Endometrial microvascular endothelial cells (primary cell): ENCODE data around the gene GPR135. TPM values are rescaled to one million over a fixed set of nuclear protein-coding genes. Genes with fewer than 3 reads are reported as not detected.

Source experiments
- in situ Hi-C: cut with HindIII; loops from 2 replicates; pipeline ENCODE4 v1.10.0; 2017; ENCODE audit warnings: low sequenced_read_pairs, low pct_unique_long_range_greater_than_20kb; ENCODE audit errors: inconsistent ontology term
- total RNA-seq: library from RNA; depleted of rRNA; stranded (reverse); fragments of >200 nt; gene quantifications from one replicate; pipeline ENCODE4 v1.2.3, GENCODE V29; 2015; ENCODE audit errors: inconsistent ontology term

GPR135 gene
- total RNA-seq, 1 donor from 2014 or later: 0.37 TPM

DNA sequence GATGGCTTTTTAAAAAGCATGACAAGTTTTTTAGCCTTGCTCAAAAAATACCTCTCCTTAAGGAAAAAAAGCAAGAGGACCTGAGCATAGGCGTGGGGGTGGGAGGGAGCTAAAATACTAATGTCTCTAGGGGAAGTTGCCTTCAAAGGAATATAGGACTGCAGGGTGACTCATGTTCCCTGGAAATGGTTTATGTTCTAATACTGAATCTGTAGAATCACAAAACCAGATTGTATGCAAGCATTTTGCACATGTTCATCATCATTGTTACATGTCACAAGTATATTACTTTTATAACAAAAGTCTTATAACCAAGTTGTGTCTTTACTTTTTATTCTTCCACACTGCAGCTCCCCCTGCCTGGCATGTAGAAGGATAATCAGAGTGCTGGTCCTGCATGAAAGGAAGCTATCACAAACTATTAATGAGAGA is 36.6 kb downstream of the GPR135 start:
- in situ Hi-C loops: loop anchor here (25.0 kb wide), 1 partner anchor 316 kb away; no protein-coding TSS in a partner anchor

DNA sequence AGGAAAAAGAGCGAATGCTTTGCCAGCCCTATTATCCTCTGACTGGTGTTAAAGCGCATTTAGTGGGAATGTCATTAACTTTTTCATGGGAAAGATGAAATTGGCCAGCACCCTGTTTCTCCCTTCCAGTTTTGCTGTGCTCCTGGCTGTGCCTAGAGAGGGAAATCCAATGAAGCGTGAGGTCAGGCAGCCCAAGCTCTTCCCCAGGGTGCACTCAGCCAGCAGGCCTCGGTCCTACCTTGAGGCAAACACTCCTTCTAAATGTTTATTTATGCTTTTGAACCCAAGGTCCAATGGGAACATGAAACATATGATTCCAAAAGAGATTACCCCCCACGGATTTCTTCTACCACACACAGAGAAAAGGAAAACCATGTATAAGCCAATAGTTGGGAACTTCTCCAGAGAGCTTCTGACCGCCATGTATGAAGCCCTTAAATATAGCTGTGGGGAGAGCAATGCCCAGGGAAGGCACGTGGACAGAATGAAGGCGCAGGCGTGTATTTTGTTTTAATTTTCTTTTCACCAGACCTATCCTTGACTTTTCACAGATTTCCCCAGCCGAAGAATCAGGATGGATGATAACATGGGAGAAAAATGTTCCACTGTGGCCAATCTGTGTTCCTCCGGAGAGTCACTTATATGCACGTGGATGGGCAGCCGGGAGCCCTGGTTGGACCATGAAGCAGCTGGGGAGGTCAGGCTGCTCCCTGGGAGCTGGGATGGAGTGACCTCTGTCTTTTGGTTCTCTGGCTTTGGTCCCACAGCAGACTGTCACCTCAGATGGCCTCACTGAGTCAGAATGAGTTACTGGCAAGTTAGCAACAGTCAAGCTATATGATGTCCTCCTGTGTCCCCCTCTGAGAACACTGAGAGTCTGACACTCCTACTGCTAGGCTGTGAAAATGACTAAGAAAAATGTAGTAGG is 37.3 kb downstream of the GPR135 start:
- in situ Hi-C loops: loop anchor here (25.0 kb wide), 1 partner anchor 316 kb away; no protein-coding TSS in a partner anchor

GRCh38 chr14:59425322-59425935 is 39.8 kb downstream of the GPR135 start:
- in situ Hi-C loops: loop anchor here (25.0 kb wide), 1 partner anchor 313 kb away; no protein-coding TSS in a partner anchor

GRCh38 chr14:59424341-59425071 is 40.7 kb downstream of the GPR135 start:
- in situ Hi-C loops: loop anchor here (25.0 kb wide), 1 partner anchor 312 kb away; no protein-coding TSS in a partner anchor

DNA sequence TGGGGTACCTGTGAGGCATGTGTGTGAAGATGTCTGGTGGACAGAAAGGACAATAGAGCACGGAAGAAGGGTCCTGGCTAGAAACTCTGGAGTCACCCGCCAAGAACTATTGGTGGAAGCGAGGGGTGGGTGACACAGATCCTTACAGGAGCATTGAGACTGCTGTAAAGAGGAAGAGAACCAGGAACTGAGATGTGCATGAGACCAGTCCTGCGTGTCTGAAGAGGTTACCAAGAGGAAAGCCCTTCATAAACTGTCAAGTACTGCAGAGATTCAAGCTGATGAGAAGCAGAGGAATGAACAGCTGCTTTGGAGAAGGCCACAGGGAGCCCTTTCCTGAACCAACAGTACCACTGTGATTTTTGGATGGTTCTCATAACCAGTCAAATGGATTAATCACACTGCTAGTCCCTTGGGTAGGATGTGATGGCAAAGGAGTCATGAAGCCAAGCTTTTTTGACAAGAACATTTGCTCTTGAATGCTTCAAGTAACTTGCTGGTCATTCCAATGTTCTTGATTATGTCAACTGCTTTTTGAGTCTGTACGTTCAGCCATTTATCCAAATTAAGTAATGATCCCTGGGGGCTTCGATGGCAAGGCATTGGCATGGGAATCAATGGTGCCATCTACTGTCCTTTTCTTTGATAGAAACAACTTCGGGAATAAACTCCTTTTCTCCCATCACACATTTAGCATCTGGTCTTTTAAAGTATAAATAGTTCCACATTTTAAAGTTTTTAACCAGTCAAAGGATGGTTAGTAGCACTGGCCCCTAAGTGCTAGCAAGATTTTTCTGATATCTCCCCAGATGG is 42.9 kb downstream of the GPR135 start:
- in situ Hi-C loops: no loop called here

GRCh38 chr14:59419303-59419702 is 45.9 kb downstream of the GPR135 start:
- in situ Hi-C loops: no loop called here

DNA sequence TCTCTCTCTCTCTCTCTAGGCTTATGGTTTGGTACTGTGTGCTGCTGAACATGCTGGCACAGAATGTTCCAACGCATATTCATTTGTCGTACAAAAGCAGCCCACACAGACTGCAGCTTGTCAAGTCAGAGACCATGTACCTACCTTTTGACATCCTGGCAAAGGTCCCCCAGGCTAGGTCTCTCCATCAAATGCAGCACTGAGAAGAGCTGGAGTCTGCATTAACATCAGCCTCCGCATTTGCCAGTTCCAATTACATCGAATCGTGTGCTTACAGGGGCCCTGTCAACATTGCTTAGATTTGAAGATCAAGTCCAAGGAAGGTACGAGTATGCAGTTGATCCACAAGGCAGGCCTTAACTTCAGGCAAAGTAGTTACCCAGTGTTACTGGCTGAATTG is 47.9 kb downstream of the GPR135 start:
- in situ Hi-C loops: no loop called here

- in situ Hi-C loops: no loop called here
These were observed 49.2 kb downstream of the GPR135 start for GRCh38 chr14:59415836-59416602.

Other genes with a start within 250 kb of the GPR135 start
- gene L3HYPDH, start 19.0 kb upstream of the GPR135 start, total RNA-seq: 47.9 TPM
- gene JKAMP, start 19.1 kb upstream of the GPR135 start, total RNA-seq: 81.6 TPM
- not detected for gene CCDC175, start 111.4 kb upstream of the GPR135 start, total RNA-seq